ENCODE measurements around the gene PDPN.
A peak's percentile ranks its signal among the peaks of the same experiment; 100 is the strongest.

The PDPN gene

DNA sequence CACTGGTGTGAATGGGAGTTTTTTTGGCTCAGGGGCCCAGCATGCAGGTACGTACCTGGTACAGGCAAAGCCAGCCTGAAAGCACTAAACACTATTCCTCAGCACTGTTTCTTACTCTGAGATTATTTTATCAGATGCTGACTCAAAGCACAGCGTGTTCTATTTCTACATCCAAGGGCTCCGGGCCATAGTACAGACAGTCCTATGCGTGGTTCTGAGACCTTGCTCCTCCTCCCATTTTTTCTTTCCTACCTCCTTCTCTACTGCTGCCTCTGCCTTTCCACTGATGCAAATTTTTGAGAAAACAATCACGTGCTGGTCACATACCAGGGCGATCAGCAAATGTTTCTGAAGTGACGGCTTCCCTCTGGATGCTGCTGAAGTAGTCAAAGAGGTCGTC lies 36.3 kb downstream of the PDPN start:
- DNase-seq: no peak

DNA sequence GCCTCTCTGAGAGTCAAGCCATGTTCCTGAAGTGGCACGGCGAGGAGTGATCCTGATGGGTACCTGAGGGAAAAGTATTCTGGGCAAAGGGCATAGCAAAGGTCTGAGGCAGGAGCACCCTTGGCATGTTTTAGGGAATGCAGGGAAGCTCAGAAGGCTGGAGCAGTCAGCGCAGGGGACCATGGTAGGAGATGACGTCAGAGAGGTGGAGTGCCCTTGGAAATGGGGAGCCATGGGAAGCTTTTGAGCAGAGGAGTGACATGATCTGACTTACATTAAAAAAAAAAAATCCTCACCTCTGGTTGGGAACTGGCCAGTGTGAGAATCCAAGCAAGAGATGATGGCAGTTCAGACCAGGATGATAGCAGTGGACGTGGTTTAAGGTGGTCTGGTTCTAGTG lies 37.2 kb downstream of the PDPN start:
- DNase-seq: no peak

- DNase-seq: no peak
These were observed 38.8 kb downstream of the PDPN start for GRCh38 chr1:13622446-13622845.

DNA sequence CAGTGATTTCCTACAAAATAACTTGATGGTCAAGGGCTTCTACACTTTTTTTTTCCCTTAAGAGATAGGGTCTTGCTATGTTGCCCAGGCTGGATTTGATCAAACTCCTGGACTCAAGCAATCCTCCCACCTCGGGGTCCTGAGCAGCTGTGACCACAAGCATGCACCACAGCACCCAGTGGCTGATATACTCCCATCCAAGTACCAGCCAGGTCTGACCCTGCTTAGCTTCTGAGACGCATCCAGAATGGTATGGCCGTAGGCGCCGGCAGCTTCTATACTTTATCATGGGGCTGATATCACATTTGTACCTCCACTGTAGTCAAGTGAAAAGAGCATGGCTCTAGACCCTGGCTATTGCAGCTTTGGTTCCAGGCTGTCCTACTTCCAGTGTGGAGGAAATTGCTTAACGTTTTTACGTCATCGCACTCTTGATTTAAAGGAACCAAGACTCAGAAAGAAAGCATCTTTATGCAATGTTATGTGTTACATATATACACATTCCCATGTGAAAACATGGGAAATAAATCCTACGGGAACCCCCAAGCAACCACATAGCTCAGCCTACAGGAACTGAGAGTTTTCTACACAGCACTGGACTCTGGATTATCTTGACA lies 39.5 kb downstream of the PDPN start:
- DNase-seq: no peak

- DNase-seq: no peak
These were observed 40.9 kb downstream of the PDPN start for GRCh38 chr1:13624526-13624925.

GRCh38 chr1:13627127-13627526 lies 43.5 kb downstream of the PDPN start:
- no peak for DNase-seq

- DNase-seq: no peak
These were observed 44.6 kb downstream of the PDPN start for GRCh38 chr1:13628218-13628617.

GRCh38 chr1:13628711-13629110 lies 45.1 kb downstream of the PDPN start:
- no peak for DNase-seq

- DNase-seq: no peak
These were observed 58.8 kb downstream of the PDPN start for GRCh38 chr1:13642306-13643004.

DNA sequence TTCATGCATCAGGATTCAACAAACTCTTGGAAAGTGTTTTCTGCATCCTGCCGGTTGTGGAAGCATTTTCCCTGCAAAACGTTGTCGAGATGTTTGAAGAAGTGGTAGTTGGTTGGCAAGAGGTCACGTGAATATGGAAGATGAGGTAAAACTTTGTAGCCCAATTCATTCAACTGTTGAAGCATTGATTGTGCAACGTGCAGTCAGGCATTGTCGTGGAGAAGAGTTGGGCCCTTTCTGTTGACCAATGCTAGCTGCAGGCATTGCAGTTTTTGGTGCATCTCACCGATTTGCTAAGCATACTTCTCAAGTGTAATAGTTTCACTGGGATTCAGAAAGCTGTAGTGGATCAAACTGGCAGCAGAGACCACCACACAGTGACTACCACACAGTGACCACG lies 59.4 kb downstream of the PDPN start:
- no peak for DNase-seq

DNA sequence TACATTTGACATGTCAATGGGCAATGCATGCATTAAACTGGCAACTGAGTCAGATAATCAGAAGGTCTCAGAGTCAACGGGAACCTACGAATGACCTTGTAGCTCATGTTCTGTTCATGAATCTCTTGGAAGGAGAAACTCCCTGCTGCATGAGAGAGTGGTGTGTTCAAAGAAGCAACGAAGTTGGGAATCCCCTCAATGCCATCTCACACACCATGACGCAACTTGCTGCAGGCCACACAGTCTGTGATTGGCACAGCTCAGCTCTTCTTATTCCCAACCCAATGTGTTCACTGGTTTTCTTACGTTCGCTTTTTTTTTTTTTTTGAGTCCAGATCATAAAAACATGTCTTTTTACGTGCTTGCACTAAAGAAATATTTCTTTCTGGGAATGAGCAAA lies 62.9 kb downstream of the PDPN start:
- no peak for DNase-seq

GRCh38 chr1:13651279-13651678 lies 67.6 kb downstream of the PDPN start:
- DNase-seq: no peak

- DNase-seq: no peak
These were observed 68.6 kb downstream of the PDPN start for GRCh38 chr1:13652238-13652637.

GRCh38 chr1:13661539-13661938 lies 77.9 kb downstream of the PDPN start:
- no peak for DNase-seq

- no peak for DNase-seq
These were observed 78.9 kb downstream of the PDPN start for GRCh38 chr1:13662493-13662892.

GRCh38 chr1:13663969-13664368 lies 80.3 kb downstream of the PDPN start:
- DNase-seq: no peak

- DNase-seq: peak; percentile 85
These were observed 80.8 kb downstream of the PDPN start for GRCh38 chr1:13664451-13664850.

- DNase-seq: no peak
These were observed 82.7 kb downstream of the PDPN start for GRCh38 chr1:13666317-13666716.

All from DMS79 (cell line).